ENCODE data around the gene SELENOK.

SELENOK gene

DNA sequence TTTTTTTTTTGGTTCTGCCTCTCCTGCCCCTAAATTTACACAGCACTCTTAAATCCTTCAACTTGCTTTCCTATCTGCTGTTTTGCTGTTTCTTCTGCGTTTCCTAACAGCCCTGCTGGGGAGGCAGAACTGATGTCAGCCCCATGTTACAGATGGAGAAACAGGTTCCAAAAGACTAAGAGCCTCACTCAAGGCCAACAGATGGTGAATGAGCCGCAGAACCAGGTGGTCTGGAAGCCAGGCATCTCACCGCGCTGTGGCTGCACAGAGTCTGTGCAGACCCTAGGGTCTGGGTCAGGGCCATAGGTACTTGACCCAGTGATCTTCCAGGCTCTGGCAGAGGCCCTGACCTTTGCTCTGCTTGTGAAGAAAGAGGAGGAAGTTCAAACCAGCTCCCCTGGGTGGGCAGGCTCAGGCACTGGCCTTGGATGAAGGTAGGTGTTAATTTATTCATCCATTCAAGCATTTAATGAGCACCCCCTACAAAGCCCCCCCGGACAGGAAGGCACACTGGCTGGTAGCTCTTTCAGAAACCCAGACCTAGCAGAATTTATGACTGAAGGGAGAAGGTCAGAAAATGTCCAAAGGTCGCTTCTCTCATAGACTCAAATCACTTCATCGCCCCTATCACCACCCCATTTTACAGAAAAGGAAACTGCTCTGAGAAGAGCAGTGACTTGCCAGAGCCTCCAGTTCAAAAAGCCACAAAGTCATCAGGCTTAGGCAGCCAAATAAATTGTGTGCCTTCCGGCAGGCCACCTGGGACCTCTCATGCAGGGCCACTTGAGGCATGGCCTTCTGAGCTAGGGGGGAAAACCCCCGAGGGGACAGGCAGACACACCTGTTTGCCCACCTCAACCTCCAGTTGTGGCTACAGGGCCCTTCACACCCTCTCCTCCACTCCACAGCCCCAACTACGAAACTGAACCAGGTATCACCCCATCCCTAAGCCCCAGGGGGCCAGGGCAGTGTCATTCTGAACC, 48.2 kb downstream of the SELENOK start:
- Histone ChIP-seq H3K27ac (no peak overlapping the region), H3K9ac (ENCODE audit: insufficient read length) (no peak overlapping the region)

GRCh38 chr3:53842436-53843194, 49.0 kb downstream of the SELENOK start:
- no peaks in the 10 kb centered on the region for H3K36me3 ChIP-seq (ENCODE audit: insufficient read depth, low read length)
- TF ChIP-seq POLR2AphosphoS5 (IDR thresholded peaks at IDR 0.05; ENCODE audit: borderline replicate concordance, low read depth, low read length) (no peak), EZH2 (IDR thresholded peaks at IDR 0.05) (no peak), FOXP2 (optimal IDR thresholded peaks at IDR 0.05; ENCODE audit: control extremely low read depth, extremely low read length, insufficient read depth) (no peak)
- no peak overlapping the region for H3K9ac ChIP-seq (ENCODE audit: insufficient read length)
- DNase-seq (ENCODE audit: low read depth, low spot score) = no peak
- no peak overlapping the region for H3K27ac ChIP-seq
- no peaks in the 10 kb centered on the region for H3K9me3 ChIP-seq (ENCODE audit: low read depth, low read length)
- no peak overlapping the region for H3K4me3 ChIP-seq

More for the DNA sequence above, 48.2 kb downstream of the SELENOK start:
- no peaks in the 10 kb centered on the region for H3K9me3 ChIP-seq (ENCODE audit: low read depth, low read length)
- H3K4me3 ChIP-seq = no peak overlapping the region
- no peak for TF ChIP-seq EZH2 (IDR thresholded peaks at IDR 0.05)
- no peak for TF ChIP-seq POLR2AphosphoS5 (IDR thresholded peaks at IDR 0.05; ENCODE audit: borderline replicate concordance, low read depth, low read length)
- no peak for TF ChIP-seq FOXP2 (optimal IDR thresholded peaks at IDR 0.05; ENCODE audit: control extremely low read depth, extremely low read length, insufficient read depth)
- DNase-seq (ENCODE audit: low read depth, low spot score) = no peak
- H3K36me3 ChIP-seq (ENCODE audit: insufficient read depth, low read length) = no peaks in the 10 kb centered on the region

GRCh38 chr3:53841296-53841695, 50.4 kb downstream of the SELENOK start:
- Histone ChIP-seq H3K4me3 (no peak overlapping the region), H3K36me3 (ENCODE audit: insufficient read depth, low read length) (no peaks in the 10 kb centered on the region), H3K9me3 (ENCODE audit: low read depth, low read length) (no peaks in the 10 kb centered on the region), H3K27ac (no peak overlapping the region), H3K9ac (ENCODE audit: insufficient read length) (no peak overlapping the region)
- no peak for TF ChIP-seq POLR2AphosphoS5 (IDR thresholded peaks at IDR 0.05; ENCODE audit: borderline replicate concordance, low read depth, low read length)
- TF ChIP-seq EZH2 (IDR thresholded peaks at IDR 0.05) = no peak
- TF ChIP-seq FOXP2 (optimal IDR thresholded peaks at IDR 0.05; ENCODE audit: control extremely low read depth, extremely low read length, insufficient read depth) = no peak
- no peak for DNase-seq (ENCODE audit: low read depth, low spot score)

DNA sequence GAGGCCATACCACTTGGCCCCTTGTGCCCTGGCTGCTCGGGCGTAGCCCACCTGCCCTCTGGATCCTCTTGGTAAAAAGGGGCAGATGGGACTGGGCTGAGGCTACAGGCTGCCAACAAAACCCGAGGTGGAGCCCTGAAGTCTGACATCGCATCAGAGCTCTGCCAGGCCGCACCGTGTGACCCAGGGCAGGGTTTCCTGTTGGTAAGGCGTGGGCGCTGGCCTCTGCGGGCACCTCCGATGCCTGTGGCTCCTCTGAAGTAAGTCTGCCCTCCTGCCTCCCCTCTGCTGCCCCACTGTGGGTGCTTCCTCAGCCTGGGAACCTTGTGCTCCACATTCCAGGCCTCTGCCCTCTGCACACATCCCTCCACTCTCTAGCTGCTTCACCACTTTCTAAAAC, 54.3 kb downstream of the SELENOK start:
- Histone ChIP-seq H3K4me3 (no peak overlapping the region), H3K36me3 (ENCODE audit: insufficient read depth, low read length) (no peaks in the 10 kb centered on the region), H3K27ac (no peak overlapping the region), H3K9me3 (ENCODE audit: low read depth, low read length) (no peaks in the 10 kb centered on the region), H3K9ac (ENCODE audit: insufficient read length) (no peak overlapping the region)
- TF ChIP-seq EZH2 (IDR thresholded peaks at IDR 0.05) = no peak
- TF ChIP-seq POLR2AphosphoS5 (IDR thresholded peaks at IDR 0.05; ENCODE audit: borderline replicate concordance, low read depth, low read length) = no peak
- no peak for TF ChIP-seq FOXP2 (optimal IDR thresholded peaks at IDR 0.05; ENCODE audit: control extremely low read depth, extremely low read length, insufficient read depth)
- DNase-seq (ENCODE audit: low read depth, low spot score) = no peak

DNA sequence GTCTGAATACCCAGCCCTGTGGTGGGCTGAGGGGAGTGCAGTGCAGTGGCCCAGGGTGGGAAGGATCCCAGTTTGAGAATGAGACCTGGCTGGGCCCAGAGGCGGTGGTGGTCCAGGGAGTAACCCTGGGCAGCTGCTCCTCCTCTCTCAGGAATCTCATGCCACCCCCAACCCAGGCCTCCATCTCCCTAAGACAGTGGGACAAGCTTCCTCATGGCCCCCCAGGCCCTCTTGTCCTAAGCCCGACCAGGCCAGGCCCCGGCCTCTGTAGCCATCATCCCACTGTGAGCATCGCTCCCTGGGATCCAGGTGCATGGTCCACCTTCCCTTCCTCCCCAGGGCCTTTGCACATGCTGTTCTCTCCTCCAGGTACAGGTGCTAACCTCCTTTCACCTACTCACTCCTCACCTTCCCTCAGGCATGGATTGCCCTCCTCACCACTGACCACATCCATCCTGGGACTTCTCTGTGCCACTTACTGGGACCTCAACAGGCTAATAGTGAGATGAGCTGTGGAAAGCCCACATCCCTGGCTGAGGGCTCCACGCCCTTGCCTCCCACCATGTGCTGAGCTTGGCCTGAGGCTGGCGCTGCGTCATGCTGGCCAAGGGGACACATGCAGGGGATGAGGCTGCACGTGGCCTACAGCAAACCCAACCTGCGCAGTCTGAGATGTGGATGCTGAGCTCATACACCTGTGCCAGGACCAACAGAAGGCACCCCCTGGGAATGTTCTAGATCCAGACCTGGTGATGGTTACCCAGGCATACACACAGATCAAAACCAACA, 55.4 kb downstream of the SELENOK start:
- DNase-seq (ENCODE audit: low read depth, low spot score) = no peak
- Histone ChIP-seq H3K9ac (ENCODE audit: insufficient read length) (no peak overlapping the region), H3K36me3 (ENCODE audit: insufficient read depth, low read length) (no peaks in the 10 kb centered on the region), H3K9me3 (ENCODE audit: low read depth, low read length) (no peaks in the 10 kb centered on the region), H3K4me3 (no peak overlapping the region), H3K27ac (no peak overlapping the region)
- TF ChIP-seq FOXP2 (optimal IDR thresholded peaks at IDR 0.05; ENCODE audit: control extremely low read depth, extremely low read length, insufficient read depth) = no peak
- TF ChIP-seq POLR2AphosphoS5 (IDR thresholded peaks at IDR 0.05; ENCODE audit: borderline replicate concordance, low read depth, low read length) = no peak
- no peak for TF ChIP-seq EZH2 (IDR thresholded peaks at IDR 0.05)

DNA sequence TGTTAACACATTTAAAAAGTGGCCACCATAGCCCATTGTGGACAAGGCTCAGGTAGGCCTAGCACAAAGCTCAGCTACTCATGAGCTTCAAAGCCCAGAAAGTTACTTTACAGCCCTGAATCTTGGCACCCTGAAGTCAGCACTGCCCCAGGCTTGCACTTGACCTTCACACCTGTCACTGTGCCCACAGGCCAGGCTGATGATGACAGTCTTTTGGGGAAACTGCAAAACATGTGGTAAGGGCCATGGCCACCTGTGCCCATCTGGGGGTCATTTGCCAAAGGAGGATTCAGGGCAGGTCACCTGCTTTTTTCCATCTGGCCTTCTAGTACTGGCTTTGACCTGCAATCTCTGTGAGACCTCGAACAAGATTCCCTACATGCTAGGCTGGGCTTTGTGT, 56.4 kb downstream of the SELENOK start:
- Histone ChIP-seq H3K9me3 (ENCODE audit: low read depth, low read length) (no peaks in the 10 kb centered on the region), H3K4me3 (no peak overlapping the region)
- no peak for DNase-seq (ENCODE audit: low read depth, low spot score)

DNA sequence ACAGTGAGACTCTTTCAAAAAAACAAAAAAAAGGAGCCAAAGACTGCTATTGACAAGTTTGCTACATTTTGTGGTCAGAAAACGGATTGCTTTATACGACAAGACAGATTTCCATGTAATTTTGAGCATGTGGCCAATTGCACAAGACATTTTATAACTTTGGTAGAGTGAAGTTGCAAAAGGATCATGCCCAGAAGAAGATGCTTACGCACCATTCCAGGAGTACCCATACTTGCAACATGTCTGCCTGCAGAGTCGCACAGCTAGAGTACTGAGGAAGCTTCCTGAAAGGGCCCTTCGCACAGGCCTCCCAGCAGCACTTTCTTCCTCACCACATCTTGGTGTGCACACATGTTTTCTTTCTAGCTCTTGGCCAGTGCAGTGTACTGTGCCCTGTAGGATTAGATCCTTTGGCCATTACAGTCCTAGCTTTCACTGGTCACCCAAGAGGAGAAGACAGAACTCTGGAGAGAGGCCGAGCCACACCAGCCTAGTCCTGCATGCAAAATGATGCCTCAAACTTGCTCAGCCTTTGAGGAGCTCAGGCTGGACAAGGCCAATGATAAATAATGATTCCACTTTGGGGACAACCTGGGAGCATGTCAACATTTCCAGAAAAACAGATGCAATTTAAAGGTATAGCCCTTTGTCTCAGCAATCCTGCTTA, 57.1 kb downstream of the SELENOK start:
- no peak overlapping the region for H3K27ac ChIP-seq
- no peaks in the 10 kb centered on the region for H3K9me3 ChIP-seq (ENCODE audit: low read depth, low read length)
- no peaks in the 10 kb centered on the region for H3K36me3 ChIP-seq (ENCODE audit: insufficient read depth, low read length)
- no peak overlapping the region for H3K4me3 ChIP-seq
- DNase-seq (ENCODE audit: low read depth, low spot score) = no peak
- TF ChIP-seq POLR2AphosphoS5 (IDR thresholded peaks at IDR 0.05; ENCODE audit: borderline replicate concordance, low read depth, low read length) = no peak
- H3K9ac ChIP-seq (ENCODE audit: insufficient read length) = no peak overlapping the region

More for the DNA sequence above, 56.4 kb downstream of the SELENOK start:
- no peak for TF ChIP-seq POLR2AphosphoS5 (IDR thresholded peaks at IDR 0.05; ENCODE audit: borderline replicate concordance, low read depth, low read length)
- TF ChIP-seq FOXP2 (optimal IDR thresholded peaks at IDR 0.05; ENCODE audit: control extremely low read depth, extremely low read length, insufficient read depth) = no peak
- no peak for TF ChIP-seq EZH2 (IDR thresholded peaks at IDR 0.05)
- Histone ChIP-seq H3K27ac (no peak overlapping the region), H3K36me3 (ENCODE audit: insufficient read depth, low read length) (no peaks in the 10 kb centered on the region), H3K9ac (ENCODE audit: insufficient read length) (no peak overlapping the region)

Measured in SK-N-MC (cell line).